Activated CD4-positive, alpha-beta T cell treated with anti-CD3 and anti-CD28 coated beads, Interleukin-2, Interleukin-4, amounts not matched to agents 100 ng/mL and 50 ng/mL, durations not matched to agents 16 hours and 8 hours (primary cell): ENCODE measurements around the gene NCF4.

Experiments used
- DNase-seq: peaks from one replicate; pipeline ENCODE4 v3.0.0-alpha.2; 2020; ENCODE audit warnings: low spot score

The NCF4 gene

DNA sequence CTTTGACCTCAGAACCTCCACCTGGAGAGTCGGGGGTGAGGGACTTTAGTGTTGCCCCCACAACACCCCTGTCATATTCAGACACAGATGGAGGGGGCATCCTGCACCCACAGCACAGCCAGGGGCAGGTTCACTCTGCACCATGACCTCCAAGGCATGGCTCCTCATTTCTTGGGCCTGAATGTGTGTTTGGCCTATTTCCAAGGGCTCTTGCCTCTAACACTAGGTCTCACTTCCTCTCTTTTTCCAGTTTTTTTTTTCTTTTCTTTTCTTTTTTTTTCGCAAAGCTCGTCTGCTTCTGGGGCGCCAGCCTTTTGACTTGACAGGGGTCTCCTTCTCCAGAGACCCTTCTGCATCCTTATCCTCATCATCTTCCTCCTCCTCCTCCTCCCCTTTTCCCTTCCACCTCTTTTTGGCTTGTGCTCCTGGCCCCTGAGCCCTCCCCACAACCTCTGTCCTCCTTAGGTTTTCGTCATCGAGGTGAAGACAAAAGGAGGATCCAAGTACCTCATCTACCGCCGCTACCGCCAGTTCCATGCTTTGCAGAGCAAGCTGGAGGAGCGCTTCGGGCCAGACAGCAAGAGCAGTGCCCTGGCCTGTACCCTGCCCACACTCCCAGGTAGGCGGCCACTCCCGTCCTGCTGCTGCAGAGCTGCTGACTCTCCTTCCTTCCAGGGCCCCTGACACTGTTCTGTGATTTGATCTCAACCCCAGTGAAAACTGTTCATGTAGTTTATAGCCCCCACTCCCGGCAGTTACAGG, 3.8 kb downstream of the NCF4 start:
- DNase-seq = no peak

DNA sequence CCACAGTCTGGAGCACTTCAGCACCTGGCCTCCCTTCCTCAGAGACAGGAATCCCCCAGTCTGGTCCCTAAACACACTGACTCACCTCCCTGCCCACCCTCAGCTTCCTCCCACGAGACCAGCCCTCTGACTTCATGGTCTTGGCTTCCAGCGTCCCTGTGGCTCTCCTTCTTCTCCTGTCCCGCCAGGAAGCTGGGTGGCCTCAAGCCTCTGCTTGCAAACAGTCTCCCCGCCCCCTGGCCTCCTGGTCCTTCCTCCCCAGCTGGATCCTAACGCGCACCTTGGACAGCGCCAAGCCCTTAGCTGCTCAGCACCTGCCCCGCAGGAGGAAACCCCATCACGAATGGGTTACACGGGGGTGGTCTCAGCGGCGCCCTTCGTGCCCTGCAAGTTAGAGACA, 4.5 kb downstream of the NCF4 start:
- no peak for DNase-seq

DNA sequence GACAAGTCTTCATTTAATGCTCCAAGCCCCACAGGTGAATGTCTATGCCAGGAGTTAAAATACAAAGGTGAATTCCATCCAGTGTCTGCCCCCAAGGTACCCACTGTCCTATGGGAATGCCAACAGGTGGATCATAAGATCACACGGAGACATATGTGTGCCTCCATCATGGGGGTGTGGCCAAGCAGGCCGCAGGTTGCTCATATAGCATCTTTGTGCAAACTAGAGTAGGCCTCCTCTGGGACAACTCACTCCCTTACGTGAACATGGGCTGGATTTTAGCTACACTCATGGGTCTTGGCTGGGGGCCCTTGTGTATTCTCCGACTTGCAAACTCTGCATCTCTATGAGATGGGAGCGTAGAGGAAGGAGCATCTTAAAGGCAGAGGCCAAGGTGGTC, 6.9 kb downstream of the NCF4 start:
- DNase-seq = no peak

DNA sequence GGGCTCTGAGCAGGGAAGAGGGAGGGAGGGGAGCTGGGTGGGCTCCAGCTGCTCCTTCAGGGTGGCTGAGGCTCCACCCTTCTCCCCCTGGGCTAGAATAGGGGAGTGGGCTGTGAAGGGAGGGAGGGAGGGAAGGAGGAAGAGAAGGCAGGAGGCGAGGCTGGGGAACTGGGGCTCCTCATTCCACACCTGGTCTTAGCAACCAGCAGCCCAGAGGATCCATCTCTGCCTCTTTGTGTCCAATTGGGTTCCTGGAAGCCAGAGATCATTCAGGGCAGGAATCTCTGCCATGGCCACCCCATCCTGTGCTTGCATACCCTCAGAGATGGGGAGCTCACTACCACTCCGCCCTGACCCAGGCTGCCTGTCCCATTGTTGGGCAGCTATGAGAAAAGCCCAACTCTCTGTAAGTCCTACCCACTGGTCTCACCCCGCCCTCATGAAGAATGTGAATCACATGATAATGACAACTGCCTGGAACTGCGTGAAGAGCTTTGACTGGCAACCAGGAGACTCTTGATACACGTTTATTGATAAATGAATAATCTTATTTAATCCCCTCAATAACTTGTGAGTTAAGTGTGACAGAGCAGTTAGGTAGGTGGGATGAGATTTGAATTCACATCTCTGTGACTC, 7.9 kb downstream of the NCF4 start:
- no peak for DNase-seq

DNA sequence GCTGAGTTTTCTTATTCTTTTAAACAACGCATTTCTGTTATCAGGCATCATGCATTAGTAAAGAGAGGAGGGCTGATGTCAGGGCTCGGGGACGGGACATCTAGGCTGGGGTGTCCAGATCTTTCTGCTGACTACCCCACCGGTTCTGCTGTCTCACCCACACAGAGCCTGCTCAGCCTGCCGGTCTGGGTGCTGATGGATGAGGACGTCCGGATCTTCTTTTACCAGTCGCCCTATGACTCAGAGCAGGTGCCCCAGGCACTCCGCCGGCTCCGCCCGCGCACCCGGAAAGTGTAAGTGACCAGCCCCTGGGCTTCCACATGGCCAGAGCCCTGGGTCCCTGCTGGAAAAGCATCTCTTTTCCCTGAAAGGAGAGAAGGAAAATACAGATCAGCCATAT, 9.4 kb downstream of the NCF4 start:
- no peak for DNase-seq

DNA sequence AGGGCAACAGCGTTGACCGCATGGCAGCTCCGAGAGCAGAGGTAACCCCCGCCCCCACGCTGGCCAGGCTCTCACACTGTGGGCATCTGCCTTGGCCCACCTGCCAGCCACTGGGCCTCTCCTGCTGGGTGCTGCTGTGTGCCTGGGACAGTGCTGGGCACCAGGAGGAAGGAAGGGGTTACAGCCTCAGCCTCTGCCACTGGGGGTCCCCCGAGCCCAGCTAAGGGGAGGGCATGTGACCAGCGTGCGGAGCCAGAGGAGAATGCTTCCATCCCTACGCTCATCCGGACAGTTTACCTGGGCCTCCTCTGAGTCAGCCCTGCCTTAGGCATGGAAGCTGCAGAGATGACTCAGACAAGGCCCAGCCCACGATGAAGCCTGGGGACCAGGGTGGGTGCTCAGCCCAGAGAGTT, 10.9 kb downstream of the NCF4 start:
- DNase-seq = no peak

DNA sequence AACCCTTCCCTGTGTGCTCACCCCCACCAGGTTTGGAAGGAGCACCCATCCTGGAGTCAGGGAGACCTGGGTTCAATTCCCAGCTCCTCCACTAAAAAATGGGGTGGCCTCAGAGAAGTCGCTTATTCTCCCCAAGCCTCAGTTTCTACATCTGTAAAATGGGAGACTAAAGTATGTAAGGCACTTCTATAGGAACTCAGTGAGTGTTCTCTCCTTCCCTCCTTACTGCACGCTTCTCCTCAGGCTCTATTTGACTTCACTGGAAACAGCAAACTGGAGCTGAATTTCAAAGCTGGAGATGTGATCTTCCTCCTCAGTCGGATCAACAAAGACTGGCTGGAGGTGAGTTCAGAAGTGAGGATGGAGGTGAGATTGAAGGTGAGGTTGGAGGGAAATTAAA, 11.3 kb downstream of the NCF4 start:
- DNase-seq = no peak

DNA sequence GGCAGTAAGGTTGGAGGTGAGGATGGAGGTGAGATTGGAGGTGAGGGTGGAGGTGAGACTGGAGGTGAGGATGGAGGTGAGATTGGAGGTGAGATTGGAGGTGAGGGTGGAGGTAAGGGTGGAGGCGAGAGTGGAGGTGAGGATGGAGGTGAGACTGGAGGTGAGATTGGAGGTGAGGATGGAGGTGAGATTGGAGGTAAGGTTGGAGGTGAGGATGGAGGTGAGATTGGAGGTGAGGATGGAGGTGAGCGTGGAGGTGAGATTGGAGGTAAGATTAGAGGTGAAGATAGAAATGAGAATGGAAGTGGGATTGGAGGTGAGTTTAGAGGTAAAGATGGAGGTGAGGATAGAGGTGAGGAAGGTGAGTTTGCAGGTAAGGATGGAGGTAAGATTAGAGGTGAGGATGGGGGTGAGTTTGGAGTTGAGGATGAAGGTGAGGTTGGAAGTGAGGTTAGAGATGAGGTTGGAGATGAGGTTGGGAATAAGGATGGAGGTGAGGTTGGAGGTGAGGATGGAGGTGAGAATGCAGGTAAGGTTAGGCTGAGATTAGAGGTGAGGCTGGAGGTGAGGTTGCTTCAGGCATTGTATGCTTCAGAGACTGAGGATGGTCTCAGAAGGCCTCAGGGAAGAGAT, 12.2 kb downstream of the NCF4 start:
- no peak for DNase-seq

DNA sequence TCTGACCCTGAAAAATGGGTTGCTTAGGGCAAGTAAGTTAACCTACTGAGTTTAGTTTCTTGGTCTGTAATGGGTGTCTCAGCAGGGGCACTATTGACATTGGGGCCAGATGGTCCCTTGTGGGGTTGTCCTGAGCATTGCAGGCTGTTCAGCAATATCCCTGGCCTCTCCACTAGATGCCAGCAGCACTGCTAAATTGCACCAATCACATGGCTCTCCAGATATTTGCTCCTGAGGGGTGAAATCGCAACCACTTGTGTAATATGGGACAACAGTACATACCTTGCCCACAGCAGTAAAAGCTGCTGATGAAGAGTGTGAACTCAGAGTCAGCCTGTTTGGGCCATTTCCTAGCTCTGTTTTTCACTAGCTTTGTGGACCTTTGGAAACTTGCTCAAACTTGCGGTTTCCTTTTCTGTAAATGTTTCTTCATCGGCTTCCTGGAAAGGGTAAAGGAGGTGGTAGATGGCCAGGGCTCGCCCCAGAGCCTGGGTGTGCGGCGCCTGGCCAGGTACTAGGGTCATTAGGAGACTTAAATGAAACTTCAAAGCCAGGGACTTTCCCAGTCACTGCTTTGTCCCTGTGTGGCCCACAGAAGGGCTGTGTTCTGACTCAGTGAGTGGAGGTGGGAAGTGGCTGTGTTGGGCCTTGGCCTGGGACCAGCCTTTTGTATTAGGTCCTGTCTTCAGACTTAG, 13.0 kb downstream of the NCF4 start:
- peak; percentile 88 for DNase-seq

DNA sequence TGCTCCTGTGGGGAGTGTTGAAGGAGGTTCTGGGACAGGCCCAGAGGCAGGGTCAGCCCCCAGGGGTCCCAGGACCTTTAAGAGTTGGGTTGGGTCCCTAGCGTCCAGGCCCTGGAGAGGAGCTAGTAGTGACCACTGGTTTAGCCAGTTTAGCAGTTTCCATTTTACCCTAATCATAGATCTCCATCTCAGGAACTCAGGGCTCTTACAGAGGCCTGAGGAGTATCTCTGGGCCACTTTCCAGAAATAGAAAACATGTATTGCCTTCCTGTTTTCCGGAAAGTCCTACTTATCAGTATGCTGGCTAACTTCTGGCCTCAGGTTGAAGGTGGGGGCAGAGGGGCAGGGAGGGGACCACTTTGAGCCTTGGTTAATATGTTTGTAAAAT, 13.5 kb downstream of the NCF4 start:
- DNase-seq = no peak

DNA sequence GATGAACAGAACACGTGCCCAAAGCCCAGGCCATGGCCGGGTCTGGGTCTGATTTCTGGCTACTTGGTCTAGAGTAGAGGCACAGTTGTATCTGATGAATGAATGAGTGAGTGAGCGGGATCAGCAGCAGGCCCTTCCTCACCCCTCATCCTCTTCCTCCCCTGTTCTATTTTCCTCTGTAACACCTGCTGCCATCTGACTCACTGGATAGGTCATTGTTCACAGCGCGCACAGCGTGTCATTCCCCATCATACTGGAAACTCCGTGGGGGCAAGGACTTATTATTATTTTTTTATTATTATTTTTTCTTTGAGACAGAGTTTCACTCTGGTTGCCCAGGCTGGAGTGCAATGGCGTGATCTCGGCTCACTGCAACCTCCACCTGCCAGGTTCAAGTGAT, 13.9 kb downstream of the NCF4 start:
- no peak for DNase-seq

DNA sequence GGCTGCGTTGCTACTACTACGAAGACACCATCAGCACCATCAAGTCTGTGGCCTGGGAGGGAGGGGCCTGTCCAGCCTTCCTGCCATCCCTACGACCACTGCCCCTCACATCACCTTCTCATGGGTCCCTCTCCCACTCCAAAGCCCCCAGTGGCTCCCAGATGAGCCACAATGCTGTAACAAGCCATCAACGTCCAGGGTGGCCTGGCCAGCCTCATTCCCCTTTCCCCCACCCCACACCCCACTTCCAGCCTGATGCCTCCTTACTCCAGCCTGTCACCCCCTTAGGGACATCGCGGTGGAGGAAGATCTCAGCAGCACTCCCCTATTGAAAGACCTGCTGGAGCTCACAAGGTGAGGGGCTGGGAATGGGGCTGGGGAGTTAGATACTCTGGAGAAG, 14.9 kb downstream of the NCF4 start:
- DNase-seq = no peak

DNA sequence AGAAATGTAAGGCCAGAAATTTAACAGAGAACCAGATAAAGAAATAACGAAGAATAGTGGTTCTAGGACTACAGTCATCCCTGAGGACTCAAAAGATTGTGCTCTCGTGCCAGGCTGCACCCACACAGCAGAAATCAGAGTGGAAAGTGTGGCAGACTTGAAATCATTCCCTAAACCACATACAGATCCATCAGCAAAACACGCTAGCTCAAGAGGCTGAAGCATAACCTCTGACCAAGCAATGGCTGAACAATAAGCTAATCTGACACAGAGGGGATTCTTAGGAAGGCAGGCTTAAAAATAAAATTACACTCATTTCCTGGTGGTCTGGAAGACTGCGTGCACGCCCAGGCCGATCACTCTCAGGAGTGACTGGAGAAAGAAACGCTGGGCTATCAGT, 19.0 kb downstream of the NCF4 start:
- DNase-seq = no peak

DNA sequence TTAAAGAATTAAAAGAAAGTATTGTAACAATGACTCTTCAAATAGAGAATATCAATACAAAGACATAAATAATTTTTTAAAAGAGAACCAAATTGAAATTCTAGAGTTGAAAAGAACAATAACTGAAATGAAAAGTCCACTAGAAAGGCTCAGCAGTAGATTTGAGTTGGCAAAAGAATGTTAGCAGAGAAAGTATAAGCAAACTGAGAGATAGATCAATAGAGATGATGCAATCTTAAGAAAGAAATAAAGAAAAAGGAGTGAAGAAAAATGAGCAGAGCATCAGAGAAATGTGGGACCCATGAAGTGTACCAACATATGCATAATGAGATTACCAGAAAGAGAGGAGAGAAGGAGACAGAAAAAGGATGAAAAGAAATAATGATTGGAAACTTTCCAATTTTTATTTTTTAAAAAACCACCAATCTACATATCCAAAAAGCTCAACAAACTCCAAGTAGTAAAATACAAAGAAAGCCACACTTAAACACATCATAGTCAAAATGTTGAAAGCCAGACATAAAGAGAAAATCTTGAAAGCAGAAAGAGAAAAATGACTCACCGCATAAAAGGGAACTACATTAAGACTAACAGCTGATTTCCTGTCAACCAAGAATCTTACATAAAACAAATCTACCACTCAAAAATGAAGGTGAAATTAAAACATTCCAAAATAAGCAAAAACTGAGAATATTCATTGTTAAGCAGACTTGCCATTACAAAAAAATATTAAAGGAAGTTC, 20.9 kb downstream of the NCF4 start:
- DNase-seq = peak; percentile 57

DNA sequence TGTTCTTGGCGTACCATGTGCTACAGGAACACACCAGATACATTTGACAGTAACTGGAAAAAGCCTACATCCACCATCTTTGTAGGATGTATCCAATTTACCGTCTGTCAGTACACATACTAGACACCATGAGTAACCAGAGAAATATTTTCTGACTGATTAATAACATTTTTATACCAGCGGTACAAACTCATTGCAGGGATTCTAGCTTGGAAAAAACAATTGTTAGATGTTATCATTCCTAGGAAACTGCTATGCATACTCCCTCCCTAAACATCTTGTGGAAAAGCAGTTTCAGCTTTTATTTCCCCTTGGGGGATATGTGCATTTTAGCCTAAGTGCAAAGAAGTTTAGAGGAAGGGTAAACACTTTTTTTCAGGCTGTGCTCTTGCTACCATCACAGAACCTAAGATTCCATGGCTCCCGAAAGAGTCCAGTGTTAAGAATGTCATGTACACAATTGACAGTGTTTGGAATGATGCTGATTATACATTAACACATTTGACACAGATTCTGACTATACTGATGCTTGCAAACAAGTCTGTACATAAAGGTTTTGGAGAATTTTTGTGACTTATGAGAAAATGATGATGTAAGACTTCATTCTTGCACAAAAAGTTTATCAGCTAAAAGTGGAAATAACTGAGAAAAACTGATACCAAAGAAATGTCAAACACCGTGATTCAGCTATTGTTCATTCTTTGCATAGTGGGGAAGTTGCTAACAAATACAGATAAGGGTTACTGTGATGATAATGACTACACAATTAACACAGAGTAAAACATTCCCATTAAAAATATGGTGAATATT, 23.7 kb downstream of the NCF4 start:
- DNase-seq = peak; percentile 23

DNA sequence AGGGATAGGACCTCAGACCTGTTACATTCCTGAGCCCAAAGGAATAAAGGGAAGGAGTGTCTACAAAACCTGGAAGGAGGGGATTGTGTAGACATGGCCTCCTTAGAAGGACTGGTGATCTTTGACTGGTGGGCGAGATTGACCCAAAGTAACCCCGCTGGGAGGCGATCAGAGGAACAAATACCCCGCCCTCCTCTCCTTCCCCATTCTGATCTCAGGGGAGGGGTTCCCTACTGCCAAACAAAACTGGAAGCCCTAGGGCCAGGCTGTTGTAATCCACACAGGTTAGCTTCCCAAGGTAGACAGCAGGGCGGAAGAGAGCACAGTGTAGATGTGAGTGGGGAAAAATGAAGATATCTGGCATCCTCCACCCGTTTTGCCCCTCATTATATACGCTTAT, 24.7 kb downstream of the NCF4 start:
- no peak for DNase-seq

DNA sequence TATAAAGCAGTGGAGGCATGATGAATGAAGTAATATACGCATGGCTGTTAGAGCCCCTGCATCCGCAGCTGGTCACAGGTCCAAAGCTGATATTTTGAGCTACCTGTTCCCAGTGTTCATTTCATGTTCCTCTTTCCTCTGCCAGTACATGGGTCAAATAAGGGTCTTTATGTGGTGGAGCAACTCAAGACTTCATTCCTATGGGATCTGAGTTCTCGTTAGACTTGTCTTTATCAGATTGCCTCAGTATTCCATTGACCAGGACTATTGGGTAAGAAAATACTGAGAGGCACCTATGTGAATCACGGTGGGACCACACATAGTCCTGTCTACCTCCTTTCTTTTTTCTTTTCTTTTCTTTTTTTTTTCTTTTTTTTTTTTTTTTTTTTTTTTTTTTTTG, 25.2 kb downstream of the NCF4 start:
- no peak for DNase-seq

DNA sequence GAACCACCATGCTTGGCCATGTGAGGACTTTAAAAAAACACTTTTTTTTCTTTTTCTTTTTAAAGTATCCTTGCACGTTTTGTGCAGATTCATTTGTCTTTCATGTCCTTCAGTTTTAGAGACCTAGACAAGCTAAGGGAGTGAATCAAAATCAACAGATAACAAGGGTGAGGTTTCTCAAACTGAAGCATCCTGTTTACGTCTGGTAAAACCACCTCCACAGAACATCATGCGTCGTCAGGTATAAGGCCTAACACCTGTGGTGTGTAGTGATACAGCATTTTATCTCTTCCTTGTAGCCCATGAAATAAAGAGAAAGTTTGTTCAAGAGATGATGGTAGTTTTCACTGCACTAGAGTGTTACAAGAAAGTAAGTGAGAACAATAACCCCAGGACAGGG, 26.4 kb downstream of the NCF4 start:
- no peak for DNase-seq

DNA sequence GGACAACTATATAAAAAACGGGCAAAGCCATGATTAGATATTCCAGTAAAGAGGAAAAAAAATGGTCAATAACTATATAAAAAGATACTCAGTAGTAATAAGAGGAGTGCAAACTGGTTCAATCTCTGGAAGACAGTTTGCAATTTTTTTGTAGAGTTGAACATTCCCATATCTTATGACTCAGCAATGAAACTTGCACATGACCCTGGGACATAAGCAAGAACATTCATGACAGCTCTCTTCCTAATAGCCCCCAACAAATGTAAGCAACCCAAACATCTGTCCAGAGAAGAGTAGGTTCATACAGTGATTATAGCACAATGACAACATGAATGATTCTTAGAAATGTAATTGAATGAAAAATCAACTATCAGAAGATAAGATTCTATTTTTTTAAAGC, 30.8 kb downstream of the NCF4 start:
- no peak for DNase-seq

DNA sequence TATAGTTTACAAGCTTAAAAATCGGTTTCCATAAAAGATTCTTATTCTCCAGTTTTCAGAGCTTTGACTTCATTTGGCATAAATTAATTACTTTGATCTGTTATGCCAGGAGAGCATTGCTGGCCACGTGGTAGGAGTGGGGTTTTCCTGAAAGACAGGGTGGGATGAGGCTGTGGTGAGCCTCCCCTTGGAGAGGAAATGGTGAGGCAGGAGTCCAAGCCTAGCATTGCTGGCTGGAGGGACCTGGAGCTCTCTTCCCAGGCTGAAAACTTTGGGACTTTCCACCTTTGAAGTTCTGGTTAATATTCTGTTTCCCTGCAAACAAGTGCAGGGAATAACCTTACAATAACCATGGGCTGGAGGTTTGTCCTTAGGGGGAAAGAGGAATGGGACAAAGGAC, 31.5 kb downstream of the NCF4 start:
- DNase-seq = no peak

DNA sequence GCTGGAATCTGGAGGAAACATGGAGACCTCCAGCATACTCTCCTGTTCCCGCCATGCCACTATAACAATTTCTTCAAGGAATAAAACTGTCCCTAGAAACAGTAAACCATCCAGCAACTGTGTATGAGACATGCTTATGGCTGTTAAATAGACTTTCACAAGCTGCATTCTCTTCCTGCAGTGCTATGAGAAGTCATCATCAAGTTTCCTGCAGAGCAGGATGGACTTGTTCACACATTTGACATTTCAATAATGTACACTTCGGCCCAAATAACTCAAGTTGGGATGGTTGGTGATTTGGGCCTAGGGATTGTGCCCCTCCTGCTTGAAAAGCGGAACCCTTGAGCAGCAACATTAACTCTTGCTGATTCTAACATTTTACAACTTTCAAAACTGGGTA, 32.5 kb downstream of the NCF4 start:
- no peak for DNase-seq
